ENCODE results near the gene VTI1A. TPM values are rescaled to one million over a fixed set of nuclear protein-coding genes. Genes with fewer than 3 reads are reported as not detected.

VTI1A gene
- total RNA-seq, 1 experiment from 2014 or later: 27.0 TPM

- DNase-seq (ENCODE audit: low spot score): no peak
Observed at GRCh38 chr10:112637901-112638300, 190.9 kb downstream of the VTI1A start.

GRCh38 chr10:112639298-112639697, 192.3 kb downstream of the VTI1A start:
- DNase-seq (ENCODE audit: low spot score): no peak

- DNase-seq (ENCODE audit: low spot score): no peak
Observed at GRCh38 chr10:112640638-112641037, 193.6 kb downstream of the VTI1A start.

GRCh38 chr10:112643600-112644264, 196.7 kb downstream of the VTI1A start:
- DNase-seq (ENCODE audit: low spot score): no peak

- DNase-seq (ENCODE audit: low spot score): no peak
Observed at GRCh38 chr10:112644265-112644645, 197.2 kb downstream of the VTI1A start.

DNA sequence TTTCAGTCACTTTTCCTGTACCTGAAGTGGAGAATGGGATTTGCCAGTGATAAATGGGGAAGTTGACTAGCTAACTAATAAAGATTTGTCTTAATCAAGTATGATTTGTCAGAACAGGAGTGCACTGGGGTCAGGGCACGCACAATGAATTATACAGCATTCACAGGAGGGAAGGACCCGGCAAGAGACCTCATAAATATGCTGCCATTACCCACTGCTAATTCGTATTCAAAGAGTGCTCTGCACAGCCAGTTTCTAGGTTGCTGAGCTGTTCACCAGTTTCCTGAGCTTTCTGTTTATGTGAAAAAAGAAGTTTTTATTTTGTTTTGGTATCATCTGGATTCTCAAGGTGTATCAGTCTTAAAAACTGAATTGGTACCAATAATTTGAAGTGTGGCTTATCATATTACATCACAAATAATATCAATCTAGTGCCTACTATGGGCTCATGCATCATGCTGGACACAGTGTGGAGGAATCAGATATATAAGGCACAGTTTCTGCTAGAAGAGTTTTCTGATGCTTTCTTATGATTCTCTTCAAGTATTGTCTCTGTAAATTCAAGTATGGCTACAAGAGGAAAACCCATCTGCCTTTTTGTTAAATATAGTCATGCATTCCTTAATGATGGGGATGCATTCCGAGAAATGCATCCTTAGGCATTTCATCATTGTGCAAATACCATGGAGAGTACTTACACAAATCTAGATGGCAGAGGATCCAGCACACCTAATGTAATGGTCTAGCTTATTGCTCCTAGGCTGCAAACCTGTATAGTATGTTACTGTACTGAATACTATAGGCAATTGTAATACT, 202.2 kb downstream of the VTI1A start:
- no peak for DNase-seq (ENCODE audit: low spot score)

DNA sequence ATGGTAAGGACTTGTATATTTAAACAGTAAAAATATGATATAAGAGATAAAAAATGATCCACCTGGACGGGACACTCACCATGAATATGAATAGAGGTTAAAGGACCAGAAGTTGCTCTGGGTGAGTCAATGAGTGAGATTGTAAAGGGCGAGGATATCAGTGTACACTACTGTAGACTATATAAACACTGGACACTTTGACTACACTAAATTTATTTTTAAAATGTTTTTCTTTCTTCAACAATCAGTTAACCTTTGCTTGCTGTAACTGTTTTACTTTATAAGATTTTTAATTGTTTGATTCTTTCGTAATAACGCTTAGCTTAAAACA, 202.8 kb downstream of the VTI1A start:
- DNase-seq (ENCODE audit: low spot score): no peak

- no peak for DNase-seq (ENCODE audit: low spot score)
Observed at GRCh38 chr10:112650588-112651030, 203.6 kb downstream of the VTI1A start.

DNA sequence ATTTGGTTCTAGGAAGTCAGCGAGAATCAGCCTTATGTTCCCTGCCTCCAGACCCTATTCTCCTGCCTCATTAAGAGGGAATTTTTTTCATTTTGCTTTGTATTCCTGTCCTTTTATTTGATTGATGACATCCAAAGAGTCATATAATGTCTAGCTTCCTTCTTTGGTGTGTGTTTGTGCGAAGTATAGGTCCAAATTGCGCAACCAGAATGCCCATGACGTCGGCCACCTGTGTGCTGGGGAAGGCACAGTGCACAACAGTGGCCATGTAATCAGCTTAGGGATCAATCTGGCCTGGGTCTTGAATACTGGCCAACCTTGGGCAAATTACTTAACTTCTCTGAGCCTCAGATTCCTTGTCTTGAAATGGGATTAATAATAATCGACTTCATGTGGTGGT, 206.2 kb downstream of the VTI1A start:
- DNase-seq (ENCODE audit: low spot score): no peak

DNA sequence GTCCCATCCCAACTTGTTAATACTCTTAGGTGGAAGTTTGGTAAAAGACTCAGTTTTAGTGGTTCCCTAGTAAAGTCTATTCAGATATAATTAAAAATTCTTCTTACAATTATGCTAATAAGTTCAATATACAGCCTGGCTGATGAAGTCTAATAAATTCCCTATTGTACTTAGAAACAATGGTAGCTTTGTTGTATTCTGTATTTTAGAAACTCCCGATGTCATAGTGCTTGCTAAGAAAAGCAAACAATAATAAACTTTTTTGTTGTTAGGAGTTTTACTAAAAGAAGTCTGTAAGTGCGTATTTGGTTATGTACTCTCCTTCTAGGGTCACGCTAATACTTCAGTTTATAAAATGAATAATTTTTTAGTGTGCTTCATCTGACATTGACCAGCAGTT, 206.8 kb downstream of the VTI1A start:
- DNase-seq (ENCODE audit: low spot score): no peak

DNA sequence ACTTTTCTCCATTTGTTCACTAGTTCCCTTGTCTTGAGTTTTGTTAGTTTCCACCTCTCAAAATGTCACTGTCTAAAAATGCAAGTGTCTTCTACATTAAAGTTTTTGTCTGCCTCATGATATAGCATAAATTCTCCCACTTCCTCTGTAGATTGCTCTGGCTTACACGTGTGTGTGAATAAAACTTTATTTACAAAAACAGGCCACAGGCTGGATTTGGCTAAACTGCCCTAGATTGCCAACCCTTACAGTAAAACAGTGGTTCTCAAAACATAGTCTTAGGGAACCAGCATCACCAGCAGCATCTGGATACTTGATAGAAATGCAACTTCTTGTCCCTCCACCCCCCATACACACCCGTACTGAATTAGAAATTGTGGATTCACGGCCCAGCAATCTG, 207.8 kb downstream of the VTI1A start:
- DNase-seq (ENCODE audit: low spot score): no peak

- DNase-seq (ENCODE audit: low spot score): no peak
Observed at GRCh38 chr10:112655722-112656121, 208.7 kb downstream of the VTI1A start.

DNA sequence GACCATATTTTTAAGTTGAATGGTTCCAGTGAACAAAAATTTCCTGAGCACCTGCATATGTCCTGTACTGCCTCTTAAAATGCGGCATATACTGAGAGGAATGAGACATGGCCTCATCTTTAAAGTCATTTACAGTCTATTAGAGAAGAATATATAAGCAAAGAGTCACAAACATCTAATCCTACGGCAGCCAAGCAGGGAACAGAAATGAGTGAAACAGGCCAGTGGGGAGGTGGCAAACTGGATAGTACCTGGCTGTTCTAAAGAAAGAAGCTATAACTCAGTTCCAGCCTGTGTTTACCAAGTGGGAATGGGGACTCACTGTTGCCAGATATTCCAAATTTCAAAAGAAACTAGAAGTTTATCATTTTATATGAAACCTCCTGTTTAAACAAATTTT, 211.4 kb downstream of the VTI1A start:
- DNase-seq (ENCODE audit: low spot score): no peak

DNA sequence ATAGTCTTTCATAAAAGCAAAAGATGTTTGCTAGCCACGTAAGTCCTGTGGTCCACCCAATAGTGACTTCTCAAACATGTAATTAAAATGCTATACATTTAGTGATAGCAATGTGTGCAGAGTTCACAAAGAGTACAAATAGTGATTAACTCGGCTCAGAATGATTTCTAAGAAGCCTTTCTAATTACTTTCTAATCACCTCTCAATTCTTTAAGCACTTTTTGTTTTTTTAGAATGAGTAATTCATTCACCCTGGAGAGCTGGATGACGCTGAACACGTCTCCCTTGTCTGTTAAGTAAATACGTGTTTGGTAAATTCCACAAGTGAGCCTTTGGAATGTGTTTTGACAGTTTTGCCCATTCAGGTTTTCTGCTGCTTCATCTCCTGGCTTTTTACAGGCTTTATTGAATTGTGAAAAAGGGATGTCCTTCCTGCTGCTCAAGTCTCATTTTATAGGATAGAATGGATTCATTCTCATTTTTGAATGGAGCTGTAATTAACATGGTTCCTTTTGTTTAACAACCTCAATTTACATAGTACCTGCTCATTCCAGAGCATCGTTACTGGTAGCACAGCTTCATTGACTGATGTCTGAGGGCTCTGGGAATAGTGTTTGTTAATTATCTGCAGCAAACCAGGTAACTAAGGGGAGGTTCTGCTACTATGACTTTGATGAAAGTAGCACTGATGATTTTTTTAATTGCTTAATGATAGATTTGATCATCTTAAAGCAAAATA, 212.1 kb downstream of the VTI1A start:
- no peak for DNase-seq (ENCODE audit: low spot score)

- DNase-seq (ENCODE audit: low spot score): no peak
Observed at GRCh38 chr10:112663234-112664125, 216.5 kb downstream of the VTI1A start.

- DNase-seq (ENCODE audit: low spot score): no peak
Observed at GRCh38 chr10:112666094-112666493, 219.1 kb downstream of the VTI1A start.

GRCh38 chr10:112669989-112670388, 223.0 kb downstream of the VTI1A start:
- no peak for DNase-seq (ENCODE audit: low spot score)

DNA sequence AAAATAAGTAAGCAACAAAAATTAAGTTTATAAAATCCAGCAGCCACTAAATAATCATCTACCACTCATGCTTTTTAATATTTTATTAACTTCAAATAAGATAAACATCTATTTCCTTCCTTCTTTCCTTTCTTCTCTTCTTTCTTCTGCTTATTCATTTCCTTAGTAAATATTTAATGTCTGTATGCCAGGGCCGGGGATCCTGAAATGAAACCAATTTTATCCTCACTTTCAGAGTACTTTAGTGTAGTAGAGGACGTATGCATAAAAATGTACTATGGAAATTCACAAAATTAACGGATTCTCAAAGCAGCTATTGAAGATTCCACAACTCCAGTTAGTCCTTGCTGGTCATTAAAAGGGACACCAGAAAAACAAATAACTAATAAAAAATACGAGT, 224.7 kb downstream of the VTI1A start:
- no peak for DNase-seq (ENCODE audit: low spot score)

DNA sequence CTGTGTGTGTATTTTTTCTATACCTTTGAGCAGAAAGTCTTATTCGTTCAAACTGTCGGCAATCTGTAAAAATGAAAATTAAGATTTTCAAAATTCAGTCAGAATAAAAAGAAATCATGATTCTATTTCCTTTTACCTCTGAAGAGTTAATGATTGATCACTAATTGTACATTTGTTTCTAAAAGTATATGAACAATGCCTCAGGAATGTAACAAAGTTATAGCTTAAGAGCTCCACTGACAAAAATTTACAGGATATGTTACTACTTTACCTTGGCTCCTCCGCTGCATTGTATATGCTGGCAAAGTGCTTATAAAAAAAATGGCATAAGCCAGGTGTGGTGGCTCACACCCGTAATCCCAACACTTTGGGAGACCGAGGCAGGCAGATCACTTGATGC, 225.7 kb downstream of the VTI1A start:
- no peak for DNase-seq (ENCODE audit: low spot score)

DNA sequence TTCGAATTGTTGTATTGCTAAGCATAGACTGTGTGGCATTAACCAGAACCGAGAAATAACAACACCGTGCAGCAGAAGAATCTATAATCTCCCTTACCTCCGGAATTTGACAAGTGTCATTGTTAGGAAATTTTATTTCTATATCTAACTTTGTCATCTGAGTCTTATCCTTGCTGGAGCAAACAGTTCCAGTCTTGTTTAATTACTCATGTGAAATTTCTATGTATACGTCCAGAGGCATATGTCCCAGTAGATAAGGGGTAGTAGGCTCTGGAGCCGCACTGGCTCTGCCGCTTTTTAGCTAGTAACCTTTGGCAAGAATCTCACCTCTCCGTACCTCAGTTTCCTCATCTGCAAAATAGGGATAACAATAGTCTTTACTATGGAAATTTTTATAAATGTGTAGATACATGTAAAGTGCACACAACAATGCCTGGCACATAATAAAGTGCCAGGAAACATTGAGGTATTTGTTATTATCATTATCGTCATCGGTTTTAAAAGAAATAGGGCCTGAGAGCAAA, 228.6 kb downstream of the VTI1A start:
- DNase-seq (ENCODE audit: low spot score): no peak

DNA sequence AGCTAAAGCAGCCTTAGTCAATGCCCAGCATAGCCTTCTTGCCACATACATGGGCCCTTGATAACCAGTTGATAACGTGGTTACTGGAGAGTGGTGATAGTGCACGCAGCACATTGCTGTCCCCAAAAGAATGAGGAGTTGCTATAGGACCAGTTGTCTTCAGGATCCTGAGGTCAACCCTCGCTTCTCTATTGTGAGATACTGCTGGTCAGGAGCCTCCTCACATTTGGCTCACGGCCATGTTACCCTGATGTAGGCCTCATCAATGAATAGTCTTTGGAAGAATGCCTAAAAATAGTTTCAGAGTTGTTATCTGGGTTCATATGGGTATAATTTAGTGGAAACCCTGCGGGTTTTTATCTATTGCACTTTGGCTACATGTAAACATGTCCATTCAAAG, 230.7 kb downstream of the VTI1A start:
- no peak for DNase-seq (ENCODE audit: low spot score)

GRCh38 chr10:112678581-112678980, 231.6 kb downstream of the VTI1A start:
- no peak for DNase-seq (ENCODE audit: low spot score)

Data from H4 (cell line).